OCI-LY7 (cell line): Measurements from ENCODE around the gene ITPKB.

ENCODE experiments used
- EZH2phosphoT487 ChIP-seq: fragments of 200-600 bp; sonication (generic); IDR thresholded peaks from 2 replicates; pipeline ENCODE4 v1.6.1; 2018; ENCODE audit warnings: low read depth, borderline replicate concordance, mild to moderate bottlenecking, mixed run types, antibody characterized with exemption, low read length, moderate library complexity, mixed read lengths
- TF ChIP-seq, protein P1 (sequence below): fragments of 200-600 bp; sonication (generic); conservative IDR thresholded peaks from 2 replicates; pipeline ENCODE4 v1.5.1; 2014; ENCODE audit warnings: mild to moderate bottlenecking, antibody characterized with exemption, low read length, moderate library complexity, mixed read lengths

DNA sequence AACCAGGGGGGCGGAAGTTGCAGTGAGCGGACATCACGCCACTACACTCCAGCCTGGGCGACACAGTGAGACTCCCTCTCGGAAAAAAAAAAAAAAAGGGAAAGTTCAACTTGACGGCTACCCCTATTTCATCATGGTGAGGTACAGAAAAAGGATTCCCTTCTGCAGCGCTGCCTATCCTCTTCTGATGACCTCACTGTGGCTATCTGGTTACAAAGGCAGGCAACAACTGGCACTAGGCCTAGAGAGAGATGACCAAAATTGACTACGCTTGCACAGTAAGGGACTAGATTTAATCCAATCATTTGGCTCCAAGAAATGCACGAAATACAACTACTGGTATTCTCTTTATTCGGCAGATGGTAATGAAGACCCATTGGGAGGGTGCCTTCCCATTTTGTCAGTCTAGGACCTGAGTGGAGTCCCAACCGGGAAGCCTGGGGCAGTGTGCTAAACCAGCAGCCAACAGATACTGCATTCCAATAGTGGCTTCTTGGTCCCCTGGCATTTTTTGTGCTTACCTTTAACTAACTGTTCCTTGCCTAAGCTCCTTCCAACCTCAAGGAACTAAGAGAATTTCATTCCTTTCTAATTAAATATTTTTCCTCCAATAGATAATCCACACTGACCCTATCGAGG, 36.6 kb downstream of the ITPKB start:
- TF ChIP-seq, protein P1, sequence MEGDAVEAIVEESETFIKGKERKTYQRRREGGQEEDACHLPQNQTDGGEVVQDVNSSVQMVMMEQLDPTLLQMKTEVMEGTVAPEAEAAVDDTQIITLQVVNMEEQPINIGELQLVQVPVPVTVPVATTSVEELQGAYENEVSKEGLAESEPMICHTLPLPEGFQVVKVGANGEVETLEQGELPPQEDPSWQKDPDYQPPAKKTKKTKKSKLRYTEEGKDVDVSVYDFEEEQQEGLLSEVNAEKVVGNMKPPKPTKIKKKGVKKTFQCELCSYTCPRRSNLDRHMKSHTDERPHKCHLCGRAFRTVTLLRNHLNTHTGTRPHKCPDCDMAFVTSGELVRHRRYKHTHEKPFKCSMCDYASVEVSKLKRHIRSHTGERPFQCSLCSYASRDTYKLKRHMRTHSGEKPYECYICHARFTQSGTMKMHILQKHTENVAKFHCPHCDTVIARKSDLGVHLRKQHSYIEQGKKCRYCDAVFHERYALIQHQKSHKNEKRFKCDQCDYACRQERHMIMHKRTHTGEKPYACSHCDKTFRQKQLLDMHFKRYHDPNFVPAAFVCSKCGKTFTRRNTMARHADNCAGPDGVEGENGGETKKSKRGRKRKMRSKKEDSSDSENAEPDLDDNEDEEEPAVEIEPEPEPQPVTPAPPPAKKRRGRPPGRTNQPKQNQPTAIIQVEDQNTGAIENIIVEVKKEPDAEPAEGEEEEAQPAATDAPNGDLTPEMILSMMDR, result no peak
- no peak for TF ChIP-seq EZH2phosphoT487
